DND-41 (cell line): ENCODE results near the gene SELP.
"Not testable (repeated sequence)": the region's sequence is repeated elsewhere in the genome, so short reads cannot be mapped to it uniquely, and the experiment has no call there.

Experiments used
- ATAC-seq: fragments of 200-7000 bp; cut with Tn5 transposase; 3 replicates; pipeline ENCODE4 v1.9.1; 2021; ENCODE audit warnings: low read depth; ENCODE audit not compliant: insufficient read depth
- DNase-seq: peaks from one replicate; pipeline ENCODE4 v3.0.0-alpha.2; 2020
- H2AFZ ChIP-seq: 2 replicates; pipeline ENCODE4 v1.6.0; 2012; ENCODE audit warnings: low read depth, low read length
- H3K27ac ChIP-seq: 2 replicates; pipeline ENCODE4 v1.5.1; 2012; ENCODE audit warnings: low read length, inconsistent platforms
- H3K27me3 ChIP-seq: fragments of 200-600 bp; sonication (generic); 2 replicates; pipeline ENCODE4 v1.6.0; 2012; ENCODE audit warnings: low read length, mild to moderate bottlenecking, inconsistent platforms; ENCODE audit not compliant: insufficient read depth, poor library complexity
- H3K36me3 ChIP-seq: 2 replicates; pipeline ENCODE4 v1.5.1; 2012; ENCODE audit warnings: low read length, inconsistent platforms; ENCODE audit not compliant: insufficient read depth
- H3K4me1 ChIP-seq: 2 replicates; pipeline ENCODE4 v1.5.1; 2012; ENCODE audit warnings: mild to moderate bottlenecking, low read length; ENCODE audit not compliant: insufficient read depth
- H3K4me2 ChIP-seq: 2 replicates; pipeline ENCODE4 v1.6.0; 2012; ENCODE audit warnings: mild to moderate bottlenecking, moderate library complexity, low read length, inconsistent platforms; ENCODE audit not compliant: insufficient read depth
- H3K4me3 ChIP-seq, 2 experiments: fragments of 200-600 bp in 1 of 2; shearing (Covaris generic) in 1 of 2; 2 replicates each; pipeline ENCODE4 v1.5.1; 2012 to 2016; ENCODE audit warnings: inconsistent platforms in 2 of 2, low read length in 2 of 2, mild to moderate bottlenecking in 2 of 2, low read depth in 1 of 2, moderate library complexity in 1 of 2
- H3K79me2 ChIP-seq: 2 replicates; pipeline ENCODE4 v1.6.0; 2012; ENCODE audit warnings: low read length, inconsistent platforms; ENCODE audit not compliant: insufficient read depth
- H3K9ac ChIP-seq: 2 replicates; pipeline ENCODE4 v1.6.0; 2012; ENCODE audit warnings: low read depth, mild to moderate bottlenecking, inconsistent platforms, low read length, moderate library complexity
- H3K9me3 ChIP-seq: 2 replicates; pipeline ENCODE4 v1.5.1; 2012; ENCODE audit warnings: low read length, moderate library complexity, mild to moderate bottlenecking, inconsistent platforms; ENCODE audit not compliant: insufficient read depth, severe bottlenecking
- H4K20me1 ChIP-seq: 2 replicates; pipeline ENCODE4 v1.6.0; 2012; ENCODE audit warnings: low read length; ENCODE audit not compliant: insufficient read depth
- CTCF ChIP-seq: IDR thresholded peaks from 2 replicates; pipeline ENCODE4 v1.5.1; 2012; ENCODE audit warnings: borderline replicate concordance, low read length, moderate library complexity, mild to moderate bottlenecking; ENCODE audit not compliant: poor library complexity, severe bottlenecking; ENCODE audit errors: extremely low read depth
- EZH2 ChIP-seq: IDR thresholded peaks from 3 replicates; pipeline ENCODE4 v1.6.1; 2012; ENCODE audit warnings: borderline replicate concordance, low read depth, mild to moderate bottlenecking, moderate library complexity, low read length, inconsistent platforms; ENCODE audit not compliant: severe bottlenecking

Gene SELP

GRCh38 chr1:169670836-169671235 lies 40.9 kb upstream of the SELP start:
- Histone ChIP-seq H3K9ac (peak overlapping the region; percentile 0; the same call in 1 of the 2 replicates), H3K36me3 (no peaks in the 10 kb centered on the region), H4K20me1 (no peaks in the 10 kb centered on the region), H3K9me3 (no peaks in the 10 kb centered on the region), H3K27me3 (no peaks in the 10 kb centered on the region), H3K27ac (peak overlapping the region; percentile 68), H3K4me3 (no peak overlapping the region), H2AFZ (peak overlapping the region; percentile 8; the same call in 1 of the 2 replicates), H3K4me2 (no peak overlapping the region; the same call in 1 of the 2 replicates), H3K4me1 (peaks cover 67% of the 10 kb centered on the region), H3K79me2 (no peaks in the 10 kb centered on the region)
- peak; percentile 41; the same call in 2 of the 3 replicates for ATAC-seq
- peak; percentile 39 for DNase-seq
- TF ChIP-seq CTCF = no peak
- TF ChIP-seq EZH2 = no peak

- not testable (repeated sequence) for H2AFZ ChIP-seq, ATAC-seq, H4K20me1 ChIP-seq, H3K4me3 ChIP-seq, H3K4me2 ChIP-seq, DNase-seq, H3K79me2 ChIP-seq, H3K36me3 ChIP-seq, H3K27me3 ChIP-seq, H3K9me3 ChIP-seq
- H3K9ac ChIP-seq = 0 out of 2 replicates have a peak overlapping the region, but pooled peaks have one; percentile 0
- H3K4me1 ChIP-seq = peaks cover 62% of the 10 kb centered on the region
- peak overlapping the region; percentile 68 for H3K27ac ChIP-seq
Observed at GRCh38 chr1:169670244-169670643, 40.3 kb upstream of the SELP start.

- not testable (repeated sequence) for DNase-seq, H3K9me3 ChIP-seq, H3K27me3 ChIP-seq, H4K20me1 ChIP-seq, H3K36me3 ChIP-seq, H3K79me2 ChIP-seq
- H3K9ac ChIP-seq = peak overlapping the region; percentile 45
- peak overlapping the region in 1 of 2 experiments; percentile 29; a peak in 2 of 4 replicates for H3K4me3 ChIP-seq
- peak overlapping the region; percentile 47 for H3K4me2 ChIP-seq
- ATAC-seq = peak; percentile 23
- H2AFZ ChIP-seq = peak overlapping the region; percentile 78
- H3K27ac ChIP-seq = peak overlapping the region; percentile 94
- peaks cover 62% of the 10 kb centered on the region for H3K4me1 ChIP-seq
Observed at GRCh38 chr1:169667699-169668596, 38.0 kb upstream of the SELP start.

- H3K9ac ChIP-seq = peak overlapping the region; percentile 45
- not testable (repeated sequence) for H4K20me1 ChIP-seq, H3K36me3 ChIP-seq, H3K27me3 ChIP-seq, H3K79me2 ChIP-seq, DNase-seq, H3K9me3 ChIP-seq, H3K4me3 ChIP-seq
- peak; percentile 88 for ATAC-seq
- H3K27ac ChIP-seq = peak overlapping the region; percentile 94
- H3K4me1 ChIP-seq = peaks cover 61% of the 10 kb centered on the region
- H2AFZ ChIP-seq = peak overlapping the region; percentile 78
- H3K4me2 ChIP-seq = peak overlapping the region; percentile 47
Observed at GRCh38 chr1:169667227-169667639, 37.3 kb upstream of the SELP start.

- H2AFZ ChIP-seq, H3K9ac ChIP-seq, H4K20me1 ChIP-seq, DNase-seq, ATAC-seq, H3K9me3 ChIP-seq, H3K79me2 ChIP-seq, H3K27me3 ChIP-seq, H3K36me3 ChIP-seq: not testable (repeated sequence)
- Histone ChIP-seq H3K4me1 (peaks cover 31% of the 10 kb centered on the region), H3K27ac (peak overlapping the region; percentile 56; the same call in 1 of the 2 replicates), H3K4me3 (peak overlapping the region in 1 of 2 experiments; percentile 12; a peak in 1 of 4 replicates), H3K4me2 (0 out of 2 replicates have a peak overlapping the region, but pooled peaks have one; percentile 36)
Observed at GRCh38 chr1:169662680-169663079, 32.8 kb upstream of the SELP start.

- H3K4me1 ChIP-seq = peaks cover 17% of the 10 kb centered on the region
- H3K4me2 ChIP-seq, DNase-seq, H4K20me1 ChIP-seq, H3K79me2 ChIP-seq, H3K27ac ChIP-seq, H3K9ac ChIP-seq, H3K4me3 ChIP-seq, H3K9me3 ChIP-seq, H2AFZ ChIP-seq, H3K27me3 ChIP-seq, ATAC-seq, H3K36me3 ChIP-seq: not testable (repeated sequence)
Observed at GRCh38 chr1:169661066-169661465, 31.1 kb upstream of the SELP start.

- ATAC-seq, H2AFZ ChIP-seq, H3K4me3 ChIP-seq, H3K36me3 ChIP-seq, H4K20me1 ChIP-seq, H3K27me3 ChIP-seq, H3K9me3 ChIP-seq, H3K4me2 ChIP-seq, H3K79me2 ChIP-seq, H3K9ac ChIP-seq, DNase-seq: not testable (repeated sequence)
- Histone ChIP-seq H3K4me1 (peaks cover 17% of the 10 kb centered on the region), H3K27ac (peak overlapping the region; percentile 4; the same call in 1 of the 2 replicates)
Observed at GRCh38 chr1:169658777-169659176, 28.9 kb upstream of the SELP start.
